ENCODE data around the gene SETD4. TPM values are rescaled to one million over a fixed set of nuclear protein-coding genes. Genes with fewer than 3 reads are reported as not detected.
"Not testable (repeated sequence)": the region's sequence is repeated elsewhere in the genome, so short reads cannot be mapped to it uniquely, and the experiment has no call there.

The SETD4 gene
- total RNA-seq, 1 experiment from 2014 or later, result 15.6 TPM

DNA sequence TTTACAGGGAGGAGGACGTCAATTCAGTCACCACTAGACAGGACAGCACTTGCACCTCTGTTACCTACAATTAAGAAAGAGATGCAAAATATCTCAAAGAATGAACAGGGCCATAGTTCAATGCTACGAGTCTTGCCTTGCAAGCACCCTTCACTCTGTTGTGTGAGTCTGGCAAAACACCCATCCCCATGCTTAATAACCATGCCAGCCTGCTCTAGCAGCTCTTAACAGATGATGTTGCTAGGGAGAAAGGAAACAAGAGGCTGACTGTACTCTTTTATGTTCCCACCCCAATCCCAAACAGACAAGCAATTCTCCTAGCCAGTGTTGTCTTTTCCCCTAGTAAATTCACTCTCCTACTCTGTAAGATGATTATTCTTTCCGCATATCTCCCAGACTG lies 14.8 kb upstream of the SETD4 start:
- CTCF ChIA-PET, result no interaction called here
- TF ChIP-seq POLR2AphosphoS5 (IDR thresholded peaks at IDR 0.05; ENCODE audit: low read depth, low read length) (no peak), SIN3A (IDR thresholded peaks at IDR 0.05; ENCODE audit: borderline replicate concordance, insufficient read depth, low read depth, low read length) (no peak), REST (IDR thresholded peaks at IDR 0.05; ENCODE audit: insufficient read depth in 1 of 2, low read depth in 2 of 2, low read length in 1 of 2) (no peak), TCF7L2 (IDR thresholded peaks at IDR 0.05; ENCODE audit: low read depth, low read length) (no peak), CTCF (IDR thresholded peaks at IDR 0.05) (no peak)

DNA sequence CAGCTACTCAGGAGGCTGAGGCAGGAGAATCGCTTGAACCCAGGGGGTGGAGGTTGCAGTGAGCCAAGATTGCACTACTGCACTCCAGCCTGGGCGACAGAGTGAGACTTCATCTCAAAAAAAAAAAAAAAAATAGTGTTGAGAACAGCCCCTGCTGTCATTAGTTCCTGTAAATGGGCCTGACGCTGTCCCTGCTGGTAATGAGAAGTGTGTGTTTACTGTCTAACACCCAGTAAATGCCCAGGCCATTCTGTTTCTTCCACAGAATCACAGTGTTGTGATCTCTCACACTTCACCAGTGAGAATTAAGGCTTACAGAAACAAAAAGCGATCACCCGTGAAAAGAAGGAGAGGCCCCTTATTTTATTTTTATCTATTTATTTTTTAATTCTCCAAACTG lies 13.6 kb upstream of the SETD4 start:
- H3K27me3 ChIP-seq (ENCODE audit: control insufficient read depth, insufficient read depth, low read length); H3K27ac ChIP-seq (ENCODE audit: low read length); intact Hi-C loops (cut with micrococcal nuclease; ENCODE audit: unreplicated experiment); CTCF ChIA-PET; DNase-seq (ENCODE audit: low read depth, low spot score); H3K4me1 ChIP-seq (ENCODE audit: control insufficient read depth, insufficient read depth, low read length); ATAC-seq; H3K9me3 ChIP-seq (ENCODE audit: control insufficient read depth, insufficient read depth, low read depth, low read length); BruUV-seq (replicated peaks); H3K4me3 ChIP-seq (ENCODE audit: low read depth in 2 of 2, low read length in 2 of 2); H3K36me3 ChIP-seq (ENCODE audit: control insufficient read depth, insufficient read depth, low read length); POLR2A ChIA-PET; in situ Hi-C loops (cut with HindIII; ENCODE audit: low pct_unique_long_range_greater_than_20kb, low sequenced_read_pairs): not testable (repeated sequence)

More for the DNA sequence above, 14.8 kb upstream of the SETD4 start:
- ATAC-seq (no peak), DNase-seq (ENCODE audit: low read depth, low spot score) (no peak)
- in situ Hi-C loops (cut with HindIII; ENCODE audit: low pct_unique_long_range_greater_than_20kb, low sequenced_read_pairs) (no loop called here), intact Hi-C loops (cut with micrococcal nuclease; ENCODE audit: unreplicated experiment) (no loop called here)
- no peak overlapping the region for H3K4me3 ChIP-seq (ENCODE audit: low read depth in 2 of 2, low read length in 2 of 2)
- POLR2A ChIA-PET, result no interaction called here
- no peaks in the 10 kb centered on the region for H3K27me3 ChIP-seq (ENCODE audit: control insufficient read depth, insufficient read depth, low read length)
- no peaks in the 10 kb centered on the region for H3K4me1 ChIP-seq (ENCODE audit: control insufficient read depth, insufficient read depth, low read length)
- H3K27ac ChIP-seq (ENCODE audit: low read length), result no peak overlapping the region
- H3K36me3 ChIP-seq (ENCODE audit: control insufficient read depth, insufficient read depth, low read length), result no peaks in the 10 kb centered on the region
- H3K9me3 ChIP-seq (ENCODE audit: control insufficient read depth, insufficient read depth, low read depth, low read length), result no peaks in the 10 kb centered on the region
- no TSS peak for BruUV-seq (replicated peaks)

DNA sequence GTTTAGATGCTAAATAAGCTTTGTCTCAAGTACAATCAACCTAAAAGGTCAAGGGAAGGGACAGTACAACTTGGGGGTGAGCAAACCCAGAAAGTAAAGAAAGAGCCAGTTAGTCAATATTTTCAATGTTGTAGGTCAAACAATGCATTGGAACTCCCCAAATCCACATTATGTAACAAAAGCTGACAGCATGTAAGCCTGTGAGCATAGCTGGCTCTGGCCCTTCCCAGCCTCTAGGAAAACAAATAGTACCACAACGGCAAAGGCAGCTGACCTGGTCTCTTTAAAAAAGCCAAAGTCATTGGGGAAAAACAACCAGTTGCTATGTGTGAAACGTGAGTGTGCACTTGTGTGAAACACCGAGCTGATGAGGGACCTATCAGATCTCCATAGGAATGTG lies 12.9 kb upstream of the SETD4 start:
- ChIA-PET CTCF (no interaction called here), POLR2A (no interaction called here)
- in situ Hi-C loops (cut with HindIII; ENCODE audit: low pct_unique_long_range_greater_than_20kb, low sequenced_read_pairs), result no loop called here
- Histone ChIP-seq H3K4me3 (ENCODE audit: low read depth in 2 of 2, low read length in 2 of 2) (no peak overlapping the region), H3K9me3 (ENCODE audit: control insufficient read depth, insufficient read depth, low read depth, low read length) (peaks cover 10% of the 10 kb centered on the region), H3K36me3 (ENCODE audit: control insufficient read depth, insufficient read depth, low read length) (no peaks in the 10 kb centered on the region), H3K27ac (ENCODE audit: low read length) (no peak overlapping the region), H3K27me3 (ENCODE audit: control insufficient read depth, insufficient read depth, low read length) (no peaks in the 10 kb centered on the region), H3K4me1 (ENCODE audit: control insufficient read depth, insufficient read depth, low read length) (no peaks in the 10 kb centered on the region)
- DNase-seq (ENCODE audit: low read depth, low spot score), result no peak
- no peak for TF ChIP-seq SIN3A (IDR thresholded peaks at IDR 0.05; ENCODE audit: borderline replicate concordance, insufficient read depth, low read depth, low read length)
- TF ChIP-seq POLR2AphosphoS5 (IDR thresholded peaks at IDR 0.05; ENCODE audit: low read depth, low read length), result no peak
- TF ChIP-seq CTCF (IDR thresholded peaks at IDR 0.05), result no peak
- TF ChIP-seq TCF7L2 (IDR thresholded peaks at IDR 0.05; ENCODE audit: low read depth, low read length), result no peak
- no peak for TF ChIP-seq REST (IDR thresholded peaks at IDR 0.05; ENCODE audit: insufficient read depth in 1 of 2, low read depth in 2 of 2, low read length in 1 of 2)
- no TSS peak for BruUV-seq (replicated peaks)
- intact Hi-C loops (cut with micrococcal nuclease; ENCODE audit: unreplicated experiment), result no loop called here
- ATAC-seq, result no peak
